Measurements from ENCODE around the gene TCL1B.

DNA sequence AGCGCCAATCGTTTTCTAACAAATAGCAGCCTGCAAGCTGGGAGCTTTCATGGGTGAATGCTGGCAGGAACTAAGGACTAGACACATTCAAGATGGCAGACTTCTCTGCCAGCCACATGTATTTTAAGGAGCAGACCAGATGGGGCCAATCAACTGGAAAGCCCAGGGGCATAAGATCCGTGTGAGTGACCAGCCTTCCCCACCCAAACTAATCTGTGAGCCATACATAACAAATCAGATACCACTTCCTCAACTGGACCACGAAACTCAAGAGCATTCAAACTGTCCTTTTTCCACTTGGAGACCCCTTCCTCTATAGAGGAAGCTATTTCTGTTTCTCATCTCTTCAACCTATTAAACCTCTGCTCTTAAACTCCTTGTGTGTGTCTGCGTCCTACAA lies 9.7 kb downstream of the TCL1B start:
- TF ChIP-seq, protein P1, sequence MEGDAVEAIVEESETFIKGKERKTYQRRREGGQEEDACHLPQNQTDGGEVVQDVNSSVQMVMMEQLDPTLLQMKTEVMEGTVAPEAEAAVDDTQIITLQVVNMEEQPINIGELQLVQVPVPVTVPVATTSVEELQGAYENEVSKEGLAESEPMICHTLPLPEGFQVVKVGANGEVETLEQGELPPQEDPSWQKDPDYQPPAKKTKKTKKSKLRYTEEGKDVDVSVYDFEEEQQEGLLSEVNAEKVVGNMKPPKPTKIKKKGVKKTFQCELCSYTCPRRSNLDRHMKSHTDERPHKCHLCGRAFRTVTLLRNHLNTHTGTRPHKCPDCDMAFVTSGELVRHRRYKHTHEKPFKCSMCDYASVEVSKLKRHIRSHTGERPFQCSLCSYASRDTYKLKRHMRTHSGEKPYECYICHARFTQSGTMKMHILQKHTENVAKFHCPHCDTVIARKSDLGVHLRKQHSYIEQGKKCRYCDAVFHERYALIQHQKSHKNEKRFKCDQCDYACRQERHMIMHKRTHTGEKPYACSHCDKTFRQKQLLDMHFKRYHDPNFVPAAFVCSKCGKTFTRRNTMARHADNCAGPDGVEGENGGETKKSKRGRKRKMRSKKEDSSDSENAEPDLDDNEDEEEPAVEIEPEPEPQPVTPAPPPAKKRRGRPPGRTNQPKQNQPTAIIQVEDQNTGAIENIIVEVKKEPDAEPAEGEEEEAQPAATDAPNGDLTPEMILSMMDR (IDR thresholded peaks at IDR 0.05; ENCODE audit: control extremely low read depth in 1 of 3, insufficient read depth in 1 of 3, low read depth in 1 of 3, low read length in 3 of 3), result no peak
- TF ChIP-seq CHD7 (IDR thresholded peaks at IDR 0.05; ENCODE audit: insufficient replicate concordance, low read length), result no peak
- TF ChIP-seq CREB1 (IDR thresholded peaks at IDR 0.05), result no peak
- TF ChIP-seq CEBPB (IDR thresholded peaks at IDR 0.05; ENCODE audit: low read depth, low read length), result no peak
- TF ChIP-seq, protein P2, sequence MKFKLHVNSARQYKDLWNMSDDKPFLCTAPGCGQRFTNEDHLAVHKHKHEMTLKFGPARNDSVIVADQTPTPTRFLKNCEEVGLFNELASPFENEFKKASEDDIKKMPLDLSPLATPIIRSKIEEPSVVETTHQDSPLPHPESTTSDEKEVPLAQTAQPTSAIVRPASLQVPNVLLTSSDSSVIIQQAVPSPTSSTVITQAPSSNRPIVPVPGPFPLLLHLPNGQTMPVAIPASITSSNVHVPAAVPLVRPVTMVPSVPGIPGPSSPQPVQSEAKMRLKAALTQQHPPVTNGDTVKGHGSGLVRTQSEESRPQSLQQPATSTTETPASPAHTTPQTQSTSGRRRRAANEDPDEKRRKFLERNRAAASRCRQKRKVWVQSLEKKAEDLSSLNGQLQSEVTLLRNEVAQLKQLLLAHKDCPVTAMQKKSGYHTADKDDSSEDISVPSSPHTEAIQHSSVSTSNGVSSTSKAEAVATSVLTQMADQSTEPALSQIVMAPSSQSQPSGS (IDR thresholded peaks at IDR 0.05; ENCODE audit: low read length), result no peak
- no peak for TF ChIP-seq MAX (IDR thresholded peaks at IDR 0.05)
- no peak for TF ChIP-seq FOSL1 (IDR thresholded peaks at IDR 0.05; ENCODE audit: insufficient read depth, low read depth, low read length)
